PC-3 (cell line): ENCODE data around the gene KCNIP4. TPM values are rescaled to one million over a fixed set of nuclear protein-coding genes. Genes with fewer than 3 reads are reported as not detected.

Experiments
- ATAC-seq: fragments of 200-7000 bp; cut with Tn5 transposase; 2 replicates; pipeline ENCODE4 v1.9.1; 2020; ENCODE audit warnings: mild to moderate bottlenecking, moderate library complexity
- BruUV-seq: library from RNA; stranded (reverse); fragments of 400-500 nt; replicated peaks from 2 replicates; lab custom pipeline; 2021; lab: Mats Ljungman, UMichigan
- CTCF ChIA-PET: fragments of 300-600 bp; sonication (Branson Sonifier 250); formaldehyde crosslinking; loops from one replicate; lab custom pipeline; 2022; ENCODE audit warnings: antibody characterized with exemption; lab: Charles Lee
- POLR2A ChIA-PET: fragments of 300-600 bp; sonication (Branson Sonifier 250); formaldehyde crosslinking; loops from one replicate; lab custom pipeline; 2022; ENCODE audit warnings: antibody characterized with exemption; ENCODE audit not compliant: unreplicated experiment; lab: Charles Lee
- DNase-seq: peaks from one replicate; pipeline ENCODE4 v3.0.0-alpha.2; 2015
- H2AFZ ChIP-seq: fragments of 300-600 bp; sonication (generic); 2 replicates; pipeline ENCODE4 v1.6.0; 2016; ENCODE audit warnings: antibody characterized with exemption, low read length
- H3F3A ChIP-seq: fragments of 300-600 bp; sonication (generic); one replicate; pipeline ENCODE4 v1.6.0; 2017; ENCODE audit warnings: antibody characterized with exemption, low read length, control low read depth, mild to moderate bottlenecking; ENCODE audit not compliant: unreplicated experiment
- H3K27ac ChIP-seq: fragments of 300-600 bp; sonication (generic); 2 replicates; pipeline ENCODE4 v1.5.1; 2016; ENCODE audit warnings: mild to moderate bottlenecking, low read length
- H3K27me3 ChIP-seq: fragments of 300-600 bp; sonication (generic); 2 replicates; pipeline ENCODE4 v1.6.1; 2016; ENCODE audit warnings: low read length, mixed read lengths
- H3K36me3 ChIP-seq: fragments of 300-600 bp; sonication (generic); 2 replicates; pipeline ENCODE4 v1.6.1; 2016; ENCODE audit warnings: low read depth, mixed run types, low read length, mixed read lengths
- H3K4me1 ChIP-seq: fragments of 300-600 bp; sonication (generic); 2 replicates; pipeline ENCODE4 v1.5.1; 2016; ENCODE audit warnings: low read length; ENCODE audit not compliant: insufficient read depth
- H3K4me2 ChIP-seq: fragments of 300-600 bp; sonication (generic); 2 replicates; pipeline ENCODE4 v1.6.0; 2016; ENCODE audit warnings: low read length
- H3K4me3 ChIP-seq: fragments of 300-600 bp; sonication (generic); 2 replicates; pipeline ENCODE4 v1.5.1; 2016; ENCODE audit warnings: mild to moderate bottlenecking, low read length, mixed read lengths
- H3K79me2 ChIP-seq: fragments of 300-600 bp; sonication (generic); 2 replicates; pipeline ENCODE4 v1.6.1; 2017; ENCODE audit warnings: low read length, mixed read lengths
- H3K9ac ChIP-seq: fragments of 300-600 bp; sonication (generic); 2 replicates; pipeline ENCODE4 v1.6.0; 2016; ENCODE audit warnings: mild to moderate bottlenecking, low read length
- H3K9me2 ChIP-seq: fragments of 300-600 bp; sonication (generic); replicated peaks from 2 replicates; pipeline ENCODE4 v1.6.1; 2016; ENCODE audit warnings: mixed run types, low read length, mixed read lengths
- H3K9me3 ChIP-seq: fragments of 300-600 bp; sonication (generic); 2 replicates; pipeline ENCODE4 v1.6.1; 2016; ENCODE audit warnings: low read length, mixed read lengths
- H4K20me1 ChIP-seq: fragments of 300-600 bp; sonication (generic); 2 replicates; pipeline ENCODE4 v1.6.1; 2016; ENCODE audit warnings: low read length, mixed read lengths
- CTCF ChIP-seq: fragments of 300-600 bp; sonication (generic); conservative IDR thresholded peaks from 2 replicates; pipeline ENCODE4 v1.5.1; 2017; ENCODE audit warnings: antibody characterized with exemption, low read depth, mild to moderate bottlenecking, low read length
- EZH2 ChIP-seq: fragments of 300-600 bp; sonication (generic); IDR thresholded peaks from one replicate; pipeline ENCODE4 v1.6.1; 2017; ENCODE audit warnings: antibody characterized with exemption, mild to moderate bottlenecking, low read length; ENCODE audit not compliant: unreplicated experiment
- EZH2phosphoT487 ChIP-seq: fragments of 300-600 bp; sonication (generic); IDR thresholded peaks from 2 replicates; pipeline ENCODE4 v1.6.1; 2018; ENCODE audit warnings: mild to moderate bottlenecking, antibody characterized with exemption, low read length, borderline replicate concordance
- intact Hi-C: fragments of 100-400 bp; cut with micrococcal nuclease; formaldehyde crosslinking; loops from 2 replicates; pipeline ENCODE4 v1.9.0; 2023
- total RNA-seq: library from RNA; depleted of rRNA; stranded (reverse); fragments of >200 nt; gene quantifications from 2 replicates; pipeline ENCODE4 v1.2.3, GENCODE V29; 2014

The KCNIP4 gene
- total RNA-seq, 1 experiment from 2014 or later = not detected

GRCh38 chr4:20825505-20825904, 1123.1 kb downstream of the KCNIP4 start:
- POLR2A ChIA-PET = no interaction called here
- CTCF ChIA-PET = no interaction called here
- Histone ChIP-seq H3K4me1 (no peaks in the 10 kb centered on the region), H3K9me2 (no peaks in the 10 kb centered on the region), H3K4me3 (no peak overlapping the region), H4K20me1 (no peaks in the 10 kb centered on the region), H3K9ac (no peak overlapping the region), H3F3A (no peaks in the 10 kb centered on the region), H3K27ac (no peak overlapping the region), H3K4me2 (no peak overlapping the region), H3K9me3 (no peaks in the 10 kb centered on the region), H3K79me2 (no peaks in the 10 kb centered on the region), H2AFZ (no peak overlapping the region), H3K36me3 (no peaks in the 10 kb centered on the region), H3K27me3 (peaks cover 33% of the 10 kb centered on the region)
- no TSS peak for BruUV-seq
- DNase-seq (no peak), ATAC-seq (no peak)
- TF ChIP-seq CTCF (no peak), EZH2 (no peak)
- intact Hi-C loops = no loop called here

GRCh38 chr4:20816287-20816686, 1132.3 kb downstream of the KCNIP4 start:
- Histone ChIP-seq H4K20me1 (no peaks in the 10 kb centered on the region), H3F3A (no peaks in the 10 kb centered on the region), H3K4me3 (no peak overlapping the region), H3K79me2 (no peaks in the 10 kb centered on the region), H3K9me2 (no peaks in the 10 kb centered on the region), H3K4me2 (no peak overlapping the region), H2AFZ (no peak overlapping the region), H3K36me3 (no peaks in the 10 kb centered on the region), H3K9me3 (no peaks in the 10 kb centered on the region), H3K9ac (no peak overlapping the region), H3K27me3 (peaks cover 86% of the 10 kb centered on the region), H3K4me1 (no peaks in the 10 kb centered on the region), H3K27ac (no peak overlapping the region)
- TF ChIP-seq EZH2phosphoT487 = no peak
- ChIA-PET POLR2A (no interaction called here), CTCF (no interaction called here)
- no TSS peak for BruUV-seq
- no peak for DNase-seq
- intact Hi-C loops = no loop called here
- ATAC-seq = no peak

GRCh38 chr4:20813700-20814099, 1134.9 kb downstream of the KCNIP4 start:
- H3K4me2 ChIP-seq = no peak overlapping the region
- no peak overlapping the region for H3K9ac ChIP-seq
- peaks cover 9% of the 10 kb centered on the region; the same call in 1 of the 2 replicates for H3K4me1 ChIP-seq
- H3K27ac ChIP-seq = no peak overlapping the region
- H4K20me1 ChIP-seq = no peaks in the 10 kb centered on the region
- H3K36me3 ChIP-seq = no peaks in the 10 kb centered on the region
- no peaks in the 10 kb centered on the region for H3K9me3 ChIP-seq
- intact Hi-C loops = no loop called here
- POLR2A ChIA-PET = no interaction called here
- peaks cover 63% of the 10 kb centered on the region for H3K27me3 ChIP-seq
- no peaks in the 10 kb centered on the region for H3K9me2 ChIP-seq
- no peaks in the 10 kb centered on the region for H3F3A ChIP-seq
- TF ChIP-seq EZH2phosphoT487 (no peak), CTCF (no peak), EZH2 (no peak)
- H3K4me3 ChIP-seq = no peak overlapping the region
- CTCF ChIA-PET = no interaction called here
- H2AFZ ChIP-seq = no peak overlapping the region
- no TSS peak for BruUV-seq
- no peak for ATAC-seq
- DNase-seq = no peak
- no peaks in the 10 kb centered on the region for H3K79me2 ChIP-seq
